HT-29 (cell line): ENCODE data around the gene CROCC2. TPM values are rescaled to one million over a fixed set of nuclear protein-coding genes. Genes with fewer than 3 reads are reported as not detected.

Experiments
- DNase-seq: peaks from one replicate; pipeline ENCODE4 v3.0.0-alpha.2; 2015; ENCODE audit warnings: low spot score
- total RNA-seq: library from RNA; depleted of rRNA; stranded (reverse); fragments of >200 nt; shearing (Covaris generic); gene quantifications from 2 replicates; pipeline ENCODE4 v1.2.3, GENCODE V29; 2014

CROCC2 gene
- total RNA-seq, 1 experiment from 2014 or later: not detected

DNA sequence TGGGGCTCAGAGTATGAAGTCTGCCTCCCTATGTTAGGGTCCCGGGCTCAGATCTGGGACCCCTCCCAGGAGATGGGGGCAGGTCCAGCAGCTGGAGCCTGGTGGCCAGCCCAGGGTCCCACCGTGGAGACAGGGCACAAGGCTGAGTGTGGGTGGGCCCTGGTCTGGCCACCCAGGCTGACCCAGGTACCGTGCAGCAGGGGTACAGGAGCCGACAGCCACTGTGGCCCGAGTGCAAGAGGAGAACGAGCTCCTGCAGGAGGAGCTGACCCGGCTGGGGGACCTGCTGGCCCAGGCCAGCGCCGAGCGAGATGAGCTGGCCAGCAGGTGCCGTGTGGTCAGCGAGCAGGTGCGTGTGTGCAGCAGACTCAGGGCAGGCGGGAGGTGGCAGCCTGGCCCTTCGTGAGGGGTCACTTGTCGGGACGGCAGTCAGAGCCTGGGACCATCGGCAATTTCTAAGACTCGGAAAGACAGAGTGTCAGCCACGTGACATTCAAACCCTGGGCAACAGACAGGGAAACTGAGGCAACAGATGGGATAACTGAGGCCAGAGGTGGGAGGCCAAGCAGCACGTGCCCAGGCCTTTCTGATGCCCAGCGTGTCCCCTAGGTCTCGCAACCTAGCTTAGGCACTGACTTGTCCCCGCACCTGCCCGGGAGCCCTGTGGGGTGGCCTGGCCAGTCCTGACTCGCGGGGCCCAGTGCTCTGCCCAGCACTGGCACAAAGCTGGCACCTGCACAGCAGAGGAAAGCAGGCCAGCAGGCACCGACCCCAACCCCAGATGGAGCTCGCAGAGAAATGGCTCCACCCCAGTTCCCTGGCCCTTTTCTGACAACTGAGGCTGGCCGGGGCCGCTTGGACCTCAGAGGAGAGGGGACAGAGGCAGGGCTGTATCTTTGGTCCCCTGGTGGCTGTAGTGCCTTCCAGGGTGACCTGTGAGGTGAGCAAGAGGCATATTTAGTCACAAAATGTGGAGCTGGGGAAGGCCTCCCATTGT is 13.9 kb downstream of the CROCC2 start:
- no peak for DNase-seq

DNA sequence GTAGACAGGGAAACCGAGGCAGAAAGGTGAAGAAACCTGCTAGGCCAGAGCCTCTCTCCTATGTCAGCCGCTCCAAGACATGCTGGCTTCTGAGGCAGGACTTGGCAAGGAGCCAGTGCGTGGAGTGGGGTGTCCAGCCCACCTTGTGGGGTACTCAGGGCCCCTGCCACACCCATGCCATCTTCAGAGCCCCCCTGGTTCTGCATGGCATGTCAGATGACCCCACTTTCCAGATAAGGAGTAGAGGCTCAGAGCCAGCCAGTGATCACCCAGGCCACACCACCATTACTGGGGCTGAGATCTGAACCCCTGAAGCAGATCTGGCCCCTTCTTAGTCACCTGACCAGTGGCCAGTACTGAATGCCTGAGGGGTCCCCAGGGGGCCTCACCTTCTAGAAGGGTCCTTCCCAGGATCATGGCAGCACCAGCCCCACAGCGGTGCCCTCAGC is 14.7 kb downstream of the CROCC2 start:
- DNase-seq: no peak

DNA sequence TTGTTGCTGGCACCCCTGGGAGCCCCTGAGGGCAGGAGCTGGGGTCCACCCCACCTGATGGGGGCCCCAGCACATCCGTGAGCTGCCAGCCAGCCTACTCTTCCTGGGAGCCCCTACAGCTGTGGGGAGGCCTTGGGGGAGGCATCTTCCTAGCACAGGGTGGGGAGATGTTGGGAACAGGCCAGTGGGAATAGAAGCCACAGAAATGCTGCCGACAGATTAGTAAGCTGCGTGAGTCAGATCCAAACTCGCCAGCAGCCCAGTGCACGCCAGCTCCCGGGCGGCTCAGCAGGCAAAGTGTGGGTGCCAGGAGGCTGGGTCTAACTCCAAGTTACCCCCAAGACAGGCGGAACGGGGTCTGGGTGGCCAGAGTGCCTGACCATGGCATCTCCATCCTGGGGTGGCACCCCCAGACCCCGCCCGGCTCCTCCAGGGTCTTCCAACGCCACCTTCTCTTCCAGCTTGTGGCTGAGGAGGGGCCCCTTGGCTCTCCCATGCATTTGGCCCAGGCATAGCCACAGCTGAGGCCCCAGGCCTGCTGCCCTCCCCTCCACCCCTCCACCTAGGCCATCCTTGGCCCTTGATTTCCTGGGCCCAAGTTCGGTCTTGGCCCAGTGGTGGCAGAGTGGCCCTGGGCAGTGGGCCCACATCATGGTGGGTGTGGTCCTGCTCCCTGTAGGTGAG is 15.3 kb downstream of the CROCC2 start:
- no peak for DNase-seq

DNA sequence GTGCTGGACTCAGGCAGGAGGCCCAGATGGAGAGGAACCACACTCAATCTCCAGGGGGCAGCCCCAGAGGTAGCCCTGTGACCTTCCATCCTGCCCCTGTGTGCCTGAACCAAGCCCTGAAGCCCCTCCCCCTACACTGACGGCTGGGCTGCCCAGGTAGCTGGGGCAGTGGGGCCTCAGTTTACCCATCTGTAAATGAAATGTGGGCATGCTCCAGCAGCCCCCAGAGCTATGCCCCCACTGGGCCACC is 15.8 kb downstream of the CROCC2 start:
- no peak for DNase-seq

DNA sequence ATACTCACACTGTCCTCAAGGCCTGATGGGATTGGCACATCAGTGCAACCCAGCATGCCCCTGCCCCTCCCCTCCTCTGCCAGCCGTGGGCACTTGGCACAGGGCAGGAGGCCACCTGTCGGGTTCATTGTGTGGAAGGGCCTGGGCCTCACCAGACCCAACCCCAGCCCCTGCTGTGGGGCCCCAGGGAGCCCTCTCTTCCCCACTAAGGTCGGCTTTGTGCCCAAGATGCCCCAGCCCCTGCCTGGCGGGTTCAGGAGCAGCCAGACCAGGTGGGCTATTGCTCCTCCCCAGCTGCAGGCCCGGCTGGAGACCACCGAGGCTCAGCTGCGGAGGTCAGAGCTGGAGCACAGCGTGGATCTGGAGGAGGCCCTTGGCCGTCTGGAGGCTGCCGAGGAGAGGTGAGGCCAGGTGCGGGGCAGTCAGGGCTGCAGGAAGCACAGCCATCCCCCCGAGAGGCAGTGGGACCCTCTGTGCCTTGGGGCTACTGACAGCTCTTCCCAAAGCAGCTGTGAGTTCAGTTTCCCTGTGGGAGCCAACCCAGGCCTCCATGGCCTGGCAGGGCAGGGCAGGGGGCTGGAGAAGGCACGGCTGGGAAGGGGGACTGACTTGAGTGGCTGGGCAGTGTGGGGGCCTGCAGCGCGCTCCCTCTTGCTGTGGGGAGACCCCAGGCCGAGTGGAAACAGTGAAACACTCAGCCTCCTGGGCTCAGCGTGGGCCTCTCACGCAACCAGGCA is 16.3 kb downstream of the CROCC2 start:
- no peak for DNase-seq

DNA sequence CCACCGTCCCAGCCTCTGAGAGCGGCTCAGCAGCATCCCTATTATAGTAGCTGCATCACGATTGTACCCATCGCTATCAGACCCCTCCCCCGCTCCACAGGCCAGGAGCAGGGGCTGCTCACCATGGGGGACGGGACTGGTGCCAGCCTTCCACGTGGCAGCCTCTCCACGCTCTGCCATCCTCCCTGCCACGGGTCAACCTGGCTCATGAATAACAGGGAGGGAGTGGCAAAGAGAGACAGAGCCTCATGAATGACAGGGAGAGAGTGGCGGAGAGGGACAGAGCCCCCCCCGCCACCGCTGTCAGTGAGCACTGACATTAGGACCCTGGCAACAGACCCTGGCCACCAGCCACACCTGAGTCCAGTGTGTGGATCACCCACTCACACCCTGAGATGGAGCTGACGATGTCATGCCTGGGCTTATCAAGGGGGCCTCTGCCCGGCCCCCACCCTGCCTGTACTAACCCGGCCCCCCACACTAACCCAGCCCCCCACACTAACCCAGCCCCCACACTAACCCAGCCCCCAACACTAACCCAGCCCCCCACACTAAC is 16.9 kb downstream of the CROCC2 start:
- DNase-seq: no peak

DNA sequence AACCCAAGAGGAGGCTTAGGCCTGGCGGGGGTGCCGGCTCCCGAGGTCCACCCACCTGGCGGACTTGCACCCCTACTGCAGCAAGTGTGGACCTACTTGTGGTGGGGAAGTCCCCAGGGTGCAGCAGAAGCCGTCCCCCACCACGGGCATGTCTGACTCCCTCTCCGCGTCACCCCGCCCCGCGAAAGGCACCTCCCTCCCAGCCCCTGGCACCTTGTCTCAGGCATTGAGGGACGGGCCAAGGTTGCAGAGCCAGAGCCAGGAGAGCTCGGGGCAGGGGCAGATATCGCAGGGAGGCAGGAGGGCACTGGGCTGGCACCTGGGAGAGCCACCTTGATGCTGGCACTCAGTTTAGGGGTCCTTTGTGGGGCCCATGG is 19.0 kb downstream of the CROCC2 start:
- no peak for DNase-seq

DNA sequence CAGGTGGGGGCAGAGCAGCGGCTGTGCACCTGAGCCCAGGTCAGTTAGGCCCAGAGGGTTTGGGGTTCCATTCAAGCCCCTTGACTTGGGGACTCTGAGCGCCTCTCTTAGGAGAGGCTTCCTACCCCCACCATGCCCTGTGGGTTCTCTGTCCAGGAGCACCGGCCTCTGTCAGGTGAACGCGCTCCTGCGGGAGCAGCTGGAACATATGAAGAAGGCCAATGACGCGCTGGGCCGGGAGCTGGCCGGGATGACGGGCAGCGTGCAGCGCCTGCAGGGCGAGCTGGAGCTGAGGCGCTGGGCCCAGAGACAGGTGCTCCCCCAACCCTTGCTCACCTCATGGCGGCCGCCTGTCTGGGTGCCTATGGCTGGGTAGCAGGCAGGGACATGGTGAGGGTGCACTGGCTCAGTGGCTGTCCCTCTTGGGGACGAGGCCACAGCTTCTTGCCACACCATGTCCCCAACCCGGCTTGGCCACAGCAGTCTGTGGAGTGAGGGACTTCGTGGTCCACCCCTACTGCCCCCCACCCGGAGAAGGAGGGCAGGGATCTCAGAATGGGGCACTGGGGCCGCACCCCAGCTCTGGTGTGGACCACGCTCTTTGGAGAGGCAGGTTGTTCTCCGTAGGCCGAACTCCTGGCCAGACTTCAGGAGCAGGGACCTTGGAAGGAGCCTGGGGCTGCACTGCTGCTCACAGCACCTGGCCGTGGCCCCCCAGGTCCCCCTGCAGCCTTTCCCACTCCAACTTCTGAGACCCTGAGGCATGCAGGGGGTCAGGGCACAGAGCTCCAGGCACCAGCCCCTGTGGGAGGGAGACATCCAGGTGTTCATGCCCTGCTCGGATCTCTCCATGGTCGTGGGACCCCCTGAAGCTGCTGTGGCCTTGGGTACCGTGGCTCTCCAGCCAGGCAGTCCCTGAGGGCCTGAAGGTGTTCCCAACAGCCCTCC is 19.7 kb downstream of the CROCC2 start:
- DNase-seq: no peak

DNA sequence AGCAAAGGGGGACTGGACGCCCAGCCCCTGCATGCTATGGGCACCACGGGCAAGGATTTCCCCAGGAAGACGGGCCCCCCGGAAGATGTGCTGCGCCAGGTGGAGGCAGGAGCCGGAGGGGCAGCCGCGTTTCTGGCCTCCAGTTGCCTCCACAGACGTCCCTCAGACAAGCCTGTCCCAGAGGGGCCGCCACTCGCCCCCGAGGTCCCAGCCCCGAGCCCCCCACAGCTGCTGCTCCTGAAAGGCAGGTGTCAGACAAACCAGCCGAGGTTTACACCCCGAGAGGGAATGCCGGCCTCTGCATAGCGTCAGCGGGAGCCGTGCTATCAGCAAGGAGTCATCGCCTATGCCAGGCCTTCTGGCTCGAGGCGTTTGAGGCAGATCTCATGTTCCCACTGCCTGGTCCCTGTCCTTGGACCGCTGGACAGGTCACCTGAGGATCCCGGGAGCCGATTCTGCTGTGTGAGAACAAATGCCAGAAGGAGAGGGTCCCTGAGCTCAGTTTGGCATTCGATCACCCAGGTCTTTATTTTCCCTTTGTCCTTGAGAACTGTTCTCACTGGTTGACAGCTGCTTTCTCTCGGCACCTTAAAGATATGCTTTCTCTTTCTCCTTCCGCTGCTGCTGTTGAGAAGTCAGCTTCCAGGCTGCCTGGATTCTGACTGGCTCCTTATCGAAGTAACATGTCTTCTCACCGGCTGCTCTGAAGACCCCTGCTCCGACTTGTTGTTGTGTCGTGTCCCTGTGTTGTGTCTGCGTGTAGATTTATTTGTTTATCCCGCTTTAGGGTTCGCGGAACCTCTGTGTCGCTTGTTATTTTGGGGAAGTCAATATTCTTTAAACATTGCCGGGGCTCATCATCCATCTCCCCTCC is 20.6 kb downstream of the CROCC2 start:
- no peak for DNase-seq

DNA sequence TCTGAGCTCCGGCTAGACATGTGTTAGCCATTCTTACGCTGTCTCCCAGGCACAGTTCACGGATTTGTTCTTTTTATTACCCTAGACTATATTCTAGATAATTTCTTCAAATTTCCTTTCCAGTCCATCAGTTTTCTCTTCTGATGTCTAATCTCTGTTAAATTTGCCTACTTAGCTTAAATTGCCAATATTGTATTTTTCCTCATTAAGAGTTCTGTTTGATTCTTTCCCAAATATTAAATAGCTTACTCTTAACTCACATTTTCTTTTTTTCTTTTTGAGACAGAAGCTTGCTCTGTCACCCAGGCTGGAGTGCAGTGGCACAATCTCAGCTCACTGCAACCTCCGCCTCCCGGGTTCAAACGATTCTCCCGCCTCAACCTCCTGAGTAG is 21.2 kb downstream of the CROCC2 start:
- no peak for DNase-seq

DNA sequence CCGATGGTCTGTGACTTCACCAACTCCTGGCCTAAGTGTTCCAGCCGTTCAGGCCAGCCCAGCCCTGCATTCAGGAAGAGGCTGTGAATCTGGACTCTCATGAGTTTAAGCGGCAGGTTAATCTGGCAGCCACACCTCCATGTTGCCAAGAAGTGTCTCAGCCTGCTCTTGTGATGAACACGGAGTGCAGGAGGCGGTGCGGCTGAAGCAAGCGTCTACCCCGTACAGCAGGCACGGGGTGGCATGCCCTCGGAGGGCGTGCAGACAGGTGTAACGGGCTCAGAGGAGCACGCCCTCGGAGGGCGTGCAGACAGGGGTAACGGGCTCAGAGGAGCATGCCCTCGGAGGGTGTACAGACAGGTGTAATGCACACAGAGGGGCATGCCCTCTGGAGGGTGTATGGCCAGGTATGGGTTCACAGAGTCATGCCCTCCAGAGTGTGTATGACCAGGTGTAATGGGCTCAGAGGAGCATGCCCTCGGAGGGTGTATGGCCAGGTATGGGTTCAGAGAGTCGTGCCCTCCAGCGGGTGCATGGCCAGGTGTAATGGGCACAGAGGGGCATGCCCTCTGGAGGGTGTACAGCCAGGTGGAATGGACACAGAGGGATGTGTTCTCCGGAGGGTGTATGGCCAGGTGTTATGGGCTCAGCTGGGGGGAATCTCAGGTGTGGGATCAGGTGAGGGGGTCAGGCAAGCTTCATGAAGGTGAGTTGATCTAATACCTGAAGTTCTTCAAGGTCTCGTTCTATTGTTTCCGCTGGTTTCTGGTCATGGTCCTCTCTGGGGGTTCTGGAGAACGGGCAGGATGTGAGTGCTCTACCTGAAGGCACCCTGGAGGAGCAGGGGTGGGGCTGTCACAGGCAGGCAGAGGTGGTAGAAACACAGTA is 22.6 kb downstream of the CROCC2 start:
- DNase-seq: no peak

DNA sequence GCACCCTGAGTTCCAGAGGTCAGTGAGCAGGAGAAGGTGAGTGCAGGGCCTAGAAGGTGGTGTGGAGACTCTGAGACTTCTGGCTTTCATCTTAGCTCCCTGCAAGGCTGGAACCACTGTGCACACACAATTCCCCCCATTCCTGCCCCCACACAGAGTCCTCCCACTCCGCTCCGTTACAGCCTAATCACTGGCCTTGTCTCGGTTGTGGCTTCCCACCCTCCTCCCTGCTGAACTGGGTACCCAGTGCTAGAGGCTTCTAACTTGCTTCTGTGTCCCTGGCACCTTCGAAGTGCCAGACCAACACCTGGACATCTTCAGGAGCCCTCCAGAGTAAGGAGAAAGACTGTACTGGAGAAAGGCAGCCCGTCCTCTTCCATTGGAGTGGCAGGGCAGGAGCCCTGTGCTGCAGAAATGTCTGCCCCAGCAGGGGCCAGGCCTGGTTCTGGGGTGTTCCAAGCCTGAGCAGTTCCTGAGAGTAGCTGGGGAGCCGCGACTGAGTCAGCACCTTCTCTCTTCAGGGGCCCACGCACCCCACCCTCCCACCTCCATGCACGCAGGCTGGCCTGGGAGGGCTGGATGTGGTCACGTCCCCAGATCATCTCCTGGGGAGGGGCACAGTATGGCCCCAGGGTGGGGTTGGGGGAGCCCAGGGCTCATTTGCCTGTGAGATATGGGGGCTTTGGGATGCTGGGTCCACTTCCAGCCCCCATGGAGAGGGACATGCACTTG is 23.4 kb downstream of the CROCC2 start:
- DNase-seq: no peak

DNA sequence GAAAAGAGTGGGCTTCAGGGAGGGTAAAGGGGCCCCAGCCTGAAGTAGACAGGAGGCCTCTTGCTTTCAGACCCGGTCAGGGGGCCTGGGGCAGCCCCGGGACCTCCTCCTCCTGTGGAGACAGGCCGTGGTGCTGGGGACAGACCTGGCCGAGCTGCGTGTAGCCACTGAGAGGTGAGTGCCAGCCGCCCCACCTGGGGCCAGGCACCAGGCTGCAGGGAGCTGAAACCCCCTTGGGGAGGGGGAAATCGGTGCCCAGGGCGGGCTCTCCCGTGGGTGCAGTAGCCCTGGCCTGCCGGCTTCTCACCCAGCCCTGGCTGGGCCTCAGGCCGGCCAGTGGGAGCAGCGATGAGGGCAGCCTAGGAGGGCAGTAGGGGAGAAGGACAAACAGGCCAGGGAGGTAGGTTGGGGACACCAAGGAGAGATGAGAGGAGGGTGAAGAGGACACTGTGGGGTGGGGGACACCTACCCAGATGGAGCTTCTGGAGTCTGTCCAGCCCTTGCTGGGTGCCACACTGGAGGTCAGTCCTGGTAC is 24.0 kb downstream of the CROCC2 start:
- DNase-seq: no peak

DNA sequence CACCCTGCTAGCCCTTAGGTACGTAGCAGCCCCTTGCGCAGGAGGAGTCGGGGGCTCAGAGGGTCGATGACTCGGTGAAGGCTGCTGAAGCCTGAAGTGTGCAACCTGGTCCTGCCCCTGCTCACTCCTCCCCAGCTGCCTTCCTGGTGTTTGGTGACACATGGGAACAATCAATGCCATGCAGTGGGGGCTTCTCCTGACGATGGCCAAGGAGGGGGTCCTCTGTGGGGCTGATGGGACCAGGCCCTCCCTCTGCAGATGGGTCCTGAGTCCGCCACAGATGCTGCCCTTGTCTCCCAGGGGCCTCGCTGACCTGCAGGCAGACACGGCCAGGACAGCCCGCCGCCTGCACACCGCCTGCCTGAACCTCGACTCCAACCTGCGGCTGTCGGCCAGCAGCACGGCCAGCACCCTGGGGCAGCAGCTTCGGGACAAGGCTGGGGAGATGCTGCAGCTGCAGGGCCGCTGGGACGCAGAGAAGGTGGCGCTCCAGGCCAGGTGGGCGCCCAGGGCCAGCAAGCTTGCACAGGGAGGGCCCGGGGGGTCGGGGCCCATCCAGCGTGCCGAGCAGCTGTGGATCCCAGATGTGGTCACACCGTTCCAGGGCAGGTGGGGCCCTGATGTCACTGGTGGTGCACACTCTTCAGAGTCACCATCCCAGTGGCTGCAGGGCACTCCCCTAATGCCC is 24.6 kb downstream of the CROCC2 start:
- DNase-seq: no peak

DNA sequence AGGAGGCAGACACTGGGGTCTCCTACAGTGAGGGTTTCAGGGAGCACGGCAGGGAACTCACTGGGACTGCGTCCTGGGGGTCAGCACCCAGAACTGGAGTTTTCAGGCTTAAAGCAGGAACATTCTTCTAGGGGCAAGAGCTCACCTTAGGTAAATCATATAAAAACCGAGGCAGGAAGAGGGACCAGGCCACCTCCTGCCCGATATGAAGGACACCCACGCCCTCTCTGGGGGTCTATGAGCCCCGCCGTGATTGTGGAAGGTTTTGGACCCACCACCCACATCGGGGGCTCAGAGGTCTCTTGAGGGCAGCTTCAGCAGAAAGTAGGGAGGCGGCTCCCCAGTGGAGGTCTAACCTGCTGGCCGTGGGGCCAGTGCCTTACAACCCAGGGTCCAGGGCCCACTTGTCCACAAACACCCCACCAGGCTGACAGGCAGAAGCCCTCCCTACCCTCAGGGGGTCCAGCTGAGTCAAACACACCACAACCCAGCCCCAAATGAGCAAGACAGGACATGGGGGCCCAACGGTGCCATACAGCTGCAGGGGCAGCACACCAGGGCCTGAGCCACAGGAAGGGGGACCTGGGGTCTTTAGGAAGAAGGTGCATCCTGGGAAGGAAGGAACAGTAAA is 25.3 kb downstream of the CROCC2 start:
- DNase-seq: no peak

DNA sequence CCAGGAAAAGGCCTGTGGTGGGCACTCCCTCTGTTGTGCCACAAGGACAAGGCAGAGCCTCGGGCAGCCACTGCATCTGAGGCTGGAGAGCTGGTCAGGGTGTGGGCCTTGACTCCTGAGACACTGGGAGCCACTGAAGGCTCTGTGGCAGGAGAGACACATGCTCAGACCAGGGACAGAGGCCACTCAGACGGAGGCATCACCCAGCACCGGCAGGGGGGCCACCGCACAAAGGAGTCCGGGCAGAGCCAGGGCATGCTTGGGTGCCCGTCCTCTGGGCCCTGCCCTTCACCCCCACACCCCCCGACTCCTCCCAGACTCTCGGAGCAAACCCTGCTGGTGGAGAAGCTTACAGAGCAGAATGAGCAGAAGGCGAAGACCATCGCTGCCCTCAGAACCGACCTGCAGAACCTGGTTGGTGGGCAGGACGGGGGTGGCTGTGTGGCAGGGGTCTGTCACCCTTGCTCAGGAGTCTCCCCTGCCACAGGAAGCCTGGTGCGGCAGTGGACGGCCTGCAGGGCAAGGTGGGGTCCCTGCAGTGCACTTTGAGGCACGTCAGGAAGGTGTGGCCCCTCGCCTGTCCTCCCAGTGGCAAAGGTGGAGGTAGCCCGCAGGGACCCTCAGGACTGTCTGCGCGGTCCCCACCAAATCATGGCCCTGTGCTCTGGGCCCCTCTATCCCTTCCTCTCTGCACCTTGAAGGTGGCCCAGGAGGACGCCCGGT is 26.0 kb downstream of the CROCC2 start:
- no peak for DNase-seq
